ENCODE data around the gene PCDH9.

DNA sequence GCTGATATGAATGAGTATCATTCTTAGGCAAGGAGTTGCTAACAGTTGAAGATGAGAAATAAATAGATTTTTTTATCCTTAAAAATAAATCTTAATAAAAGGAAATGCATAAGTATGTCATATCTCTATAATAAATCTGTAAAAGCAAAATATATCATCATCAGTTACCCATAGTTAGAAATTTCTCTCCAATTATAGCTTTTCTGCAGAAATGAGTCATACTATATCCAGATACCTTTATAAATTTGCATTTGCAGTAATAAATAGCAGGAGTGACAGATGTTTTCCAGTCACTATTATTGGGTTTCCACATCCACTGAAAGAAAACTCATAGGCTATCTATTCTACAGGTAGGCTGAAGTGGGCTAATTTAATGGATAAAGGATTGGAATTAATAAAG is 829.8 kb downstream of the PCDH9 start:
- TF ChIP-seq POLR2A (IDR thresholded peaks at IDR 0.05; ENCODE audit: low read depth, low read length) (no peak), TAF1 (IDR thresholded peaks at IDR 0.05; ENCODE audit: borderline replicate concordance, low read depth, low read length) (no peak), POLR2AphosphoS5 (IDR thresholded peaks at IDR 0.05; ENCODE audit: low read depth, low read length) (no peak)
